Parathyroid adenoma (tissue), 2 donors: ENCODE data around the gene IPCEF1.
A peak's percentile ranks its signal among the peaks of the same experiment; 100 is the strongest.

ENCODE experiments used
- H2AFZ ChIP-seq: fragments of 300-600 bp; sonication (generic); one replicate; pipeline ENCODE4 v1.7.0; 2017; ENCODE audit warnings: antibody characterized with exemption, mild to moderate bottlenecking
- H3K27ac ChIP-seq: fragments of 300-600 bp; sonication (generic); one replicate; pipeline ENCODE4 v1.7.0; 2017
- H3K27me3 ChIP-seq: fragments of 300-600 bp; sonication (generic); one replicate; pipeline ENCODE4 v1.7.0; 2017; ENCODE audit warnings: low read length; ENCODE audit not compliant: control insufficient read depth, insufficient read depth
- H3K36me3 ChIP-seq: fragments of 300-600 bp; sonication (generic); one replicate; pipeline ENCODE4 v1.7.0; 2017; ENCODE audit warnings: low read length; ENCODE audit not compliant: control insufficient read depth, insufficient read depth
- H3K4me1 ChIP-seq: fragments of 300-600 bp; sonication (generic); one replicate; pipeline ENCODE4 v1.7.0; 2017; ENCODE audit warnings: control low read depth
- H3K4me2 ChIP-seq: fragments of 300-600 bp; sonication (generic); one replicate; pipeline ENCODE4 v1.7.0; 2017; ENCODE audit warnings: low read length
- H3K4me3 ChIP-seq: fragments of 300-600 bp; sonication (generic); one replicate; pipeline ENCODE4 v1.7.0; 2017; ENCODE audit warnings: low read depth, low read length
- H3K79me2 ChIP-seq: fragments of 300-600 bp; sonication (generic); one replicate; pipeline ENCODE4 v1.7.0; 2017; ENCODE audit warnings: control low read depth
- H3K9ac ChIP-seq: fragments of 300-600 bp; sonication (generic); one replicate; pipeline ENCODE4 v1.7.0; 2017; ENCODE audit warnings: mild to moderate bottlenecking
- H3K9me3 ChIP-seq: fragments of 300-600 bp; sonication (generic); one replicate; pipeline ENCODE4 v1.7.0; 2017; ENCODE audit warnings: low read length; ENCODE audit not compliant: control insufficient read depth
- CTCF ChIP-seq: fragments of 300-600 bp; sonication (generic); IDR thresholded peaks from one replicate; pipeline ENCODE4 v1.7.0; 2017; ENCODE audit warnings: antibody characterized with exemption, mild to moderate bottlenecking
- donor health status: primary hyperparathyroidism.

Gene IPCEF1

DNA sequence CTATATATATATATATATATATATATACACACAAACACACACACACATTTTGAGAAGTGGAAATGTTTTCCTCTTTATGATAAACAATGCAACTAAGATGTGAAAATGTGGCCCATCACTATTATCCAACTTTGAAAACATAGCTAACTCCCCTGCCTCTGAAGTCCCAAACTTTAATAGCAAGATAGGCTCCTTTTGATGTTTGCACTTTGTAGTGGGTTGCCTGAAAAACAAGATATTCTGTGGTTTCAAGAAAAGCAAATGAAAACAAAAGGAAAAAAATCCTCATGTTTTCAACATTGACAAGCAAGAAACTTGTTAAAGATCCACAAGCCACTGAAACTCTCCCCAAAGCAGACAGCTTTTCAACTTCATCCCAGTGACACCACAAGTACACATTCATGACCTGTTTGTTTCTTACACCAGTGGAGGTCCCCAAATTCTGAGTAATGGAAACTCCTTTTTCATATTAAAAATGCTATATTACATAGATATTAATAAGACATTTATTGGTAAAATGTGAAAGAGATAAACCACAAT is 90.0 kb downstream of the IPCEF1 start:
- Histone ChIP-seq H3K4me1 (no peaks in the 10 kb centered on the region), H3K27ac (no peak overlapping the region), H3K36me3 (no peaks in the 10 kb centered on the region), H3K9ac (no peak overlapping the region), H3K9me3 (no peaks in the 10 kb centered on the region), H3K27me3 (no peaks in the 10 kb centered on the region), H3K79me2 (no peaks in the 10 kb centered on the region), H2AFZ (no peak overlapping the region), H3K4me2 (no peak overlapping the region), H3K4me3 (no peak overlapping the region)
- no peak for TF ChIP-seq CTCF

- no peak overlapping the region for H3K9ac ChIP-seq
- no peak overlapping the region for H3K4me3 ChIP-seq
- peaks cover 4% of the 10 kb centered on the region for H3K4me1 ChIP-seq
- no peaks in the 10 kb centered on the region for H3K9me3 ChIP-seq
- TF ChIP-seq CTCF = no peak
- H3K27me3 ChIP-seq = no peaks in the 10 kb centered on the region
- no peaks in the 10 kb centered on the region for H3K79me2 ChIP-seq
- no peaks in the 10 kb centered on the region for H3K36me3 ChIP-seq
- H3K4me2 ChIP-seq = no peak overlapping the region
- H2AFZ ChIP-seq = no peak overlapping the region
- H3K27ac ChIP-seq = no peak overlapping the region
These were observed 94.8 kb downstream of the IPCEF1 start for GRCh38 chr6:154261688-154262397.

DNA sequence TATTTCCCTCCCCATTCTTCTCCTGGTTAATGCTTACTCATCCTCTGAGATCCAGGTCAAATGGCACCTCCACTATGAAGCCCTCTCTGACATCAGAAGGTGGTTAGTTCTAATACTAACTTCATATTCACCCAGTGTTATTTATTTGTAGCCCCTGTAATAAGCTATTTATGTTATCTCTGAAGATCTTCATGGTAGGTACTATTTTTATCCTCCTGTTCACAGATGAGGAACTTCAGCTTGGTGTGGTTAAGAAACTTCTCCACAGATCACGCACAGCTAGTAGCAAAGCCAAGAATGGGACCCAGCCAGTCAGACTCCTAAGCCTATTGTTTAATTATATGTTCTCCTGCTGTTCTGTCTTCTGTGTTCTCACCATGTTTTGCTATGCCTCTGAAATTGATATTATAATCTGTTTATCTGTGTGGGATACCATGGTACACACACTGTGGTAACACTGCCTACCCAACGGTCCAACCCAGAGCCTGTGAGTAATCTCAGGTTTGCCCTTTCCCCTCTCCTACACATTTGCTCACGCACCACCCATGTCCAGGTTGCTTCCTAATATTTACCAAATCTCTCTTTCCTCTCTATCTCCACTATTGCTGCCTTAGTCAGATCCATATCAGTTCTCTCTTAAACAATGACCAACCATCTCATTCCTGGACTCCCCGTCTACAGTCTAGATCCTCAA is 98.4 kb downstream of the IPCEF1 start:
- H3K4me1 ChIP-seq = peaks cover 4% of the 10 kb centered on the region
- no peak overlapping the region for H3K27ac ChIP-seq
- H3K4me2 ChIP-seq = no peak overlapping the region
- H3K36me3 ChIP-seq = no peaks in the 10 kb centered on the region
- H3K79me2 ChIP-seq = no peaks in the 10 kb centered on the region
- peak overlapping the region; percentile 25 for H2AFZ ChIP-seq
- no peak overlapping the region for H3K4me3 ChIP-seq
- H3K9me3 ChIP-seq = no peaks in the 10 kb centered on the region
- H3K27me3 ChIP-seq = no peaks in the 10 kb centered on the region
- no peak overlapping the region for H3K9ac ChIP-seq
- TF ChIP-seq CTCF = no peak

DNA sequence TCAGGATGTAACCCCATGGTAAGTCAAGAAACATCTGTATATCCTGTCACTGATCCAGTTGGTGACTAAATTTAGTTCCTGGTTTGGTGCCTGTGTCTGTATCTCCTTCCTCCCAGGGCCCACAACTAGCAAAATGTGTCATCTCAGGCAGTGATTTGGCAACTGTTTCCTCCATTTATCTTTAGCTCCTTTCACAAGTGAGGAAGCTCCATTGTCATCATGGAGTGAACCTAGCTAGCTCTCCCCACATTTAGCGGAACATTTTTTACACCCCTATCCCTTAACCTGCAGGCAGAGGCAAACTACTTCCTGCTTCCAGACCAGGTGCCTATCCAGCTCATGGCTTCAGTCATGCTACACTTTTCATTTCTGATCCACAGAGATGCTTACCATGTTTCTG is 99.5 kb downstream of the IPCEF1 start:
- H3K36me3 ChIP-seq = no peaks in the 10 kb centered on the region
- H3K79me2 ChIP-seq = no peaks in the 10 kb centered on the region
- H3K4me2 ChIP-seq = no peak overlapping the region
- H3K27me3 ChIP-seq = no peaks in the 10 kb centered on the region
- H3K9ac ChIP-seq = no peak overlapping the region
- H3K4me1 ChIP-seq = peaks cover 4% of the 10 kb centered on the region
- H3K9me3 ChIP-seq = no peaks in the 10 kb centered on the region
- no peak overlapping the region for H3K4me3 ChIP-seq
- no peak overlapping the region for H3K27ac ChIP-seq
- TF ChIP-seq CTCF = no peak
- H2AFZ ChIP-seq = no peak overlapping the region
